ENCODE data around the gene DEGS2. TPM values are rescaled to one million over a fixed set of nuclear protein-coding genes. Genes with fewer than 3 reads are reported as not detected.

Gene DEGS2
- total and polyA plus RNA-seq, 2 of the 13 experiments (the other 11 are each of a cell fraction or from before 2014, with no cell fraction given), result 0.09 TPM

DNA sequence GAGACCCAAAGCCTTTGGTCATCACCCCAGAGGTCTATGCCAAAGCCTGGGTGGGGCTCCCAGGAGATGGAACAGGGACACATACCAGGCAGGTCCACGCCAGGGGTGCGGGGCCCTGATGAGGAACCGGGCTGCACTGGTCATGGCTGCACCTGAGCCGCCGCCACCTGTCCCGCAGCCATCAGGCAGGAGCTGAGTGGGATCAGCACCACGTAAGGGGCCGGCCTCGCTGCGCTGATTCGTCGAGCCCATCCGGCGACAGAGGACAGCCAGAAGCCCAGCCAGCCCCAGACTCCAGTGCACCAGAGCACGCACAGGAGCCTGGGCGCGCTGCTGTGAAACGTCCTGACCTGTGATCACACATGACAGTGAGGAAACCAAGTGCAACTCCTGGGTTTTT, 15.9 kb downstream of the DEGS2 start (continued):
- no peak for TF ChIP-seq ZNF407 (CRISPR knock-in tag; IDR thresholded peaks at IDR 0.05; ENCODE audit: not compliant biosample characterization)

- 84% methylated on average over 6 of the region's 14 CpGs for WGBS (ENCODE audit: low lambda C conversion rate)
- no peak for DNase-seq (ENCODE audit: low spot score)
- BruUV-seq (replicated peaks), result no TSS peak
- H3K4me2 ChIP-seq (ENCODE audit: low read depth, low read length), result no peak overlapping the region; the same call in 1 of the 2 replicates
- no peak overlapping the region for H3K4me3 ChIP-seq (replicated peaks in 1 of 3; ENCODE audit: insufficient read depth in 1 of 3, low read depth in 2 of 3, low read length in 3 of 3)
- no peaks in the 10 kb centered on the region for H3K27me3 ChIP-seq (ENCODE audit: control insufficient read depth in 1 of 2, insufficient read depth in 2 of 2, low read length in 2 of 2)
- no peak for FAIRE-seq
- POLR2A ChIA-PET, result interaction anchor here (0.9 to 1.5 kb wide), 2 partner anchors 13 to 51 kb away, joined by 3 to 5 read pairs; no protein-coding TSS in a partner anchor
- H3K27ac ChIP-seq (ENCODE audit: extremely low read length, insufficient read depth, low read length), result no peak overlapping the region
- peaks cover 68% of the 10 kb centered on the region for H3K4me1 ChIP-seq (ENCODE audit: insufficient read depth, low read length)
- TF ChIP-seq ZNF652 (CRISPR knock-in tag; IDR thresholded peaks at IDR 0.05; ENCODE audit: borderline replicate concordance, low read depth) (peak; percentile 65), ZFP36 (IDR thresholded peaks at IDR 0.05; ENCODE audit: borderline replicate concordance, low read depth, low read length, partially characterized antibody) (no peak)
- CTCF ChIA-PET (ENCODE audit: low intra/inter-chr PET ratio, low total read pairs), result no interaction called here
- no peak for ATAC-seq
- no peaks in the 10 kb centered on the region for H3K36me3 ChIP-seq (replicated peaks in 1 of 2; ENCODE audit: control insufficient read depth in 1 of 2, insufficient read depth in 2 of 2, low read length in 2 of 2)
- no peaks in the 10 kb centered on the region for H3K79me2 ChIP-seq (ENCODE audit: insufficient read depth, low read length)
- in situ Hi-C loops (cut with HindIII; ENCODE audit: extremely low pct_ligation_motif_present, low pct_unique_long_range_greater_than_20kb) (loop anchor here (5.0 kb wide), 1 partner anchor 50 kb away; no protein-coding TSS in a partner anchor), intact Hi-C loops (cut with micrococcal nuclease; ENCODE audit: unreplicated experiment) (no loop called here)
- H3K9ac ChIP-seq (ENCODE audit: insufficient read depth, low read depth, low read length), result no peak overlapping the region
- no peak overlapping the region for H2AFZ ChIP-seq (ENCODE audit: low read length)
- no peaks in the 10 kb centered on the region for H4K20me1 ChIP-seq (ENCODE audit: insufficient read depth, low read length)
- no peaks in the 10 kb centered on the region for H3K9me3 ChIP-seq (ENCODE audit: low read length)
Measured at GRCh38 chr14:100142073-100143040, 17.1 kb downstream of the DEGS2 start.

All from HepG2 (cell line).